Measurements from ENCODE around the gene ALDH16A1. TPM values are rescaled to one million over a fixed set of nuclear protein-coding genes. Genes with fewer than 3 reads are reported as not detected.

The ALDH16A1 gene
- total RNA-seq, 2 experiments from 2014 or later = 43.4 to 46.8 TPM

DNA sequence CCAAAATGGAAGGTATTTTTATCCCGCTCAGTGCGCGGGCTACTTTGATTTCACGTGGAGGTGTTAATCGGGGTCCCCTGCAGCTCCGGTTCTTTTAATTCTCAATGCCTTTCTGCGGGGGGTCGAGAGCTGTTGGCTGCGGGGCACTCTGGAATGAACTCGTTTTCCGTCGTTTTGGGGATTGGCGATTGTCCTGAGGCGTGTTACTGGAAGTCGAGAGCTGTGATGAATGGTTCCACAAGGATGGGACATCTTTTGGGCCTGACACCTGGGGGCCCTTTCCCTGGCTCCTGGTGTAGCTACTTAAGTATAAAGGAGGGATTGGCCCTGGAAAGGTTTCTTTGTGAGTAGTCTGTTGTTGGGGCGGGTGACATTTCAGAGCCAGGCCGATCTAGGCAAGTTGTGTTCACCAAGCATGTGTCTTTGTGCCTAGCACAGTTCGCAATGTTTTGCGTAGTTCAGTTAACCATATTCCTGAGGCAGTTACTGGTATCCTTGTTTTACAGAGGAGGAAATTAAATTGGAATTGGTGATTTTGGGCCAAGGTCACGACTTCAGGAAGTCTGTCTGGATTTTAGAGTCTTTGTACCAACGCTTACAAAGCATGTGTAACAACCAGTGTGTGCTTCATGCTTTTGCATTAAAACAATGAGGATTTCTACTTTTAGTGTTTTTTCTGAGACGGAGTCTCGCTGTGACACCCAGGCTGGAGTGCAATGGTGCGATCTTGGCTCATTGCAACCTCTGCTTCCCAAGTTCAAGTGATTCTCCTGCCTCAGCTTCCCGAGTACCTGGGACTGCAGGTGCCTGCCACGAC is 35.2 kb downstream of the ALDH16A1 start:
- DNase-seq = no peak
- intact Hi-C loops (cut with micrococcal nuclease) = no loop called here
- no peaks in the 10 kb centered on the region for H3K27me3 Mint-ChIP-seq (ENCODE audit: low read depth)
- H3K36me3 Mint-ChIP-seq (ENCODE audit: low read depth) = peaks cover 51% of the 10 kb centered on the region
- H3K27ac Mint-ChIP-seq = peak overlapping the region; percentile 95
- CTCF ChIA-PET = interaction anchor here (0.6 to 1.9 kb wide), 3 partner anchors 12 to 39 kb away, joined by 3 to 9 read pairs (median 5); partner anchors contain the start of gene RCN3
- H3K4me3 Mint-ChIP-seq = peak overlapping the region; percentile 99
- no peaks in the 10 kb centered on the region for H3K9me3 Mint-ChIP-seq
- H3K4me1 Mint-ChIP-seq (ENCODE audit: low read depth) = peaks cover 32% of the 10 kb centered on the region

DNA sequence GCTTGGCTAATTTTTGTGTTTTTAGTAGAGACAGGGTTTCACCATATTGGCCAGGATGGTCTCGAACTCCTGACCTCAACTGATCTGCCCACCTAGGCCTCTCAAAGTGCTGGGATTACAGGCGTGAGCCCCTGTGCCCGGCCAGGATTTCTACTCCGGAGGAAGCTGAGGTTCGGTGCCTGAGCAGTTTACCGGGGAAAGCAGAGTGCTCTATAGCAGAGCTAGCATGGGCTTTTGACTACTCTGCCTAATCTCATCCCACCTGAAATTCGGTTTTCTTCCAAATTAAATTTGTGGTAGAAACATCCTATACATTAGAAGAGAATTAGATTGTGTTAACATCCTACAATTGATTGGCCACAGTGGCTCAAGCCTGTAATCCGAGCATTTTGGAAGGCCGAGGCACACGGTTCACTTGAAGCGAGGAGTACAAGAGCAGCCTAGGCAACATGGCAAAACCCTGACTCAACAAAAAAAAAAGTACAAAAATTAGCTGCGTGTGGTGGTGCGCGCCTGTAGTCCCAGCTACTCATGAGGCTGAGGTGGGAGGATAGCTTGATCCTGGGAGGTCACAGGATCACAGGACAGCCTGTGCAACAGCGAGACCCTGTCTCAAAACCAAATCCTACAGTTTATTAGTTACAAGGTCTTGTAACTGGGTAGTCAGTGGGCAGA is 36.0 kb downstream of the ALDH16A1 start:
- Mint-ChIP-seq H3K4me1 (ENCODE audit: low read depth) (peaks cover 31% of the 10 kb centered on the region), H3K9me3 (no peaks in the 10 kb centered on the region), H3K4me3 (peak overlapping the region; percentile 99), H3K27me3 (ENCODE audit: low read depth) (no peaks in the 10 kb centered on the region), H3K36me3 (ENCODE audit: low read depth) (peaks cover 51% of the 10 kb centered on the region), H3K27ac (peak overlapping the region; percentile 95)
- intact Hi-C loops (cut with micrococcal nuclease) = no loop called here
- CTCF ChIA-PET = interaction anchor here (1.9 kb wide), 1 partner anchor 16 kb away, joined by 9 read pairs; no protein-coding TSS in a partner anchor
- DNase-seq = no peak

DNA sequence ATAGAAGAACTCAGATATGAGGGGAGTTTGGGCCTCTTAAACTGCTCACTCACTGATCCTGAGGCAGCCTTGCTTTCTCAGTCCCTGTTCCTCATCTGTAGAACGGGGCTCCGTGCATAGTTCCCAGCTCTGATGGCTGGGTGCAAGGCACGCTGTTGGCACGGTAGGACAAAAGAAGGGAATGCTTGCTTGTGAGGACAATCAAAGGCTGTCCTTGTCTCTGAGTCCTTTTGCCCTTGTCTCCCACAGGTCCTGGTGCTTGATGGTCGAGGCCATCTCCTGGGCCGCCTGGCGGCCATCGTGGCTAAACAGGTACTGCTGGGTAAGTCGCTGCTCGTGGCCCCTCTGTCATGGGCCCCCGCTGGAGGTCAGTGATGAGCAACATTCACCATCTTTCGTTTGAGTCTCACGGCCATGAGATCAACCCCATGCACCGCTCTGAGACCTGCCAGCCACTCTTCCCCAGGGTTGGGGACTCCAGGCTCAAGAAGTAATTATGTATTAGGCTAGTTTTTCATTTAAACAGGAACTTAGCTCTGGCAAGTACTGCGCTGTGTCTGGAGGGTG is 36.7 kb downstream of the ALDH16A1 start:
- CTCF ChIA-PET = interaction anchor here (1.9 kb wide), 1 partner anchor 17 kb away, joined by 9 read pairs; no protein-coding TSS in a partner anchor
- peak overlapping the region; percentile 95 for H3K27ac Mint-ChIP-seq
- intact Hi-C loops (cut with micrococcal nuclease) = loop anchor here (10.0 kb wide), 1 partner anchor 615 kb away; the partner anchor contains the start of gene PPP1R15A
- DNase-seq = no peak
- peak overlapping the region; percentile 99 for H3K4me3 Mint-ChIP-seq
- H3K4me1 Mint-ChIP-seq (ENCODE audit: low read depth) = peaks cover 29% of the 10 kb centered on the region
- H3K27me3 Mint-ChIP-seq (ENCODE audit: low read depth) = no peaks in the 10 kb centered on the region
- H3K36me3 Mint-ChIP-seq (ENCODE audit: low read depth) = peaks cover 51% of the 10 kb centered on the region
- H3K9me3 Mint-ChIP-seq = no peaks in the 10 kb centered on the region

DNA sequence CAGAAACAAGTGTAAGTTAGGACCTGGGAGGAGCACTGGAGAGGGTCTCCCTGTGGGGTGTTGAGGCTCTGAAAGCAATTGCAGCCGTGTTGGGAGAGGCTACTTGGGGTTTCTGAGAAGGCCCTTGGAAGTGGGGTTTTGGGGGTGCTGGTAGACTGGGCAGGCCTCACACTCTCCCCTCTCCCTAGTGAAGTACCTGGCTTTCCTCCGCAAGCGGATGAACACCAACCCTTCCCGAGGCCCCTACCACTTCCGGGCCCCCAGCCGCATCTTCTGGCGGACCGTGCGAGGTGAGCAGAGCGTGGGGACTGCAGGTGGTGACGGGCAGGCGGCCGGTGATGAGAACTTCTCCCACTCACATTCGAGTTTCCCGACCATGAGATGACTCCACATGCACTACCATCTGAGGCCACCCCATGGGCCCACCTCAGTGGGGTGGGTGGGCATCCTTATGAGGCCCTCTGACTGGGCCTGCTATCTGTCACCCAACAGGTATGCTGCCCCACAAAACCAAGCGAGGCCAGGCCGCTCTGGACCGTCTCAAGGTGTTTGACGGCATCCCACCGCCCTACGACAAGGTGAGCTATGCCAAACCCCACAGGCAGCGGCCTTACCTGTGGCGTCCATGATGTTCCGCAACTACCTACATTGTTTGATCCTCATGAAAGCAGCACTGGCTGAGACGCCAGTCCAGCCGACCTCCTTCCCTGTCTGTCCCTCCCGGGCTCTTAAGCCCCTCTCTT is 37.4 kb downstream of the ALDH16A1 start:
- Mint-ChIP-seq H3K4me3 (peak overlapping the region; percentile 99), H3K27me3 (ENCODE audit: low read depth) (no peaks in the 10 kb centered on the region), H3K27ac (peak overlapping the region; percentile 95), H3K36me3 (ENCODE audit: low read depth) (peaks cover 51% of the 10 kb centered on the region), H3K9me3 (no peaks in the 10 kb centered on the region), H3K4me1 (ENCODE audit: low read depth) (peaks cover 33% of the 10 kb centered on the region)
- CTCF ChIA-PET = no interaction called here
- no peak for DNase-seq
- intact Hi-C loops (cut with micrococcal nuclease) = loop anchor here (10.0 kb wide), 1 partner anchor 616 kb away; the partner anchor contains the start of gene PPP1R15A

DNA sequence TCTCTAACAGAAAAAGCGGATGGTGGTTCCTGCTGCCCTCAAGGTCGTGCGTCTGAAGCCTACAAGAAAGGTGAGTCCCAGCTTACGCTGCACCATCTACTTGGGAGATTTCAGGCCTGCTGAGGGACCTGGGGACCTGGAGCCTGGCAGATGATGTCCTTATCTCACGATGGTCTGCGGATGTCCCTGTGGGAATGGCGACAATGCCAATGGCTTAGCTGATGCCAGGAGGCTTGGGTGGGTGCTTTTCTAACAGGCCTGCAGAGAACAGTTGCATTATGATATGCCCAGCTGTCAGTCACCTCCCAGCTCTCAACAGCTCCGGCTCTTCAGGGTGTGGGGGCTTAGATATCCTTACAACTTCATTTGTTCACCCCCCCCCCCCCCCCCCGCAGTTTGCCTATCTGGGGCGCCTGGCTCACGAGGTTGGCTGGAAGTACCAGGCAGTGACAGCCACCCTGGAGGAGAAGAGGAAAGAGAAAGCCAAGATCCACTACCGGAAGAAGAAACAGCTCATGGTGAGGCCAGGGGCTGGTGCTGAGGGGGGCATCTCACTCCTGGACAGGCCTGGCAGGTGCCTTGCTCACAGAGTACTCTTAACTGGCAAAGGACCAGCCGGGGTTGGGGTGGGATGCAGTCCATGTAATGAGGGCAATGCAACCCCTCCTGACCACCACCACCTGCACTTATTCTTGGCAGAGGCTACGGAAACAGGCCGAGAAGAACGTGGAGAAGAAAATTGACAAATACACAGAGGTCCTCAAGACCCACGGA is 38.2 kb downstream of the ALDH16A1 start:
- CTCF ChIA-PET = no interaction called here
- H3K27ac Mint-ChIP-seq = peak overlapping the region; percentile 59
- peak overlapping the region; percentile 99 for H3K4me3 Mint-ChIP-seq
- no peaks in the 10 kb centered on the region for H3K9me3 Mint-ChIP-seq
- H3K4me1 Mint-ChIP-seq (ENCODE audit: low read depth) = peaks cover 27% of the 10 kb centered on the region
- peaks cover 50% of the 10 kb centered on the region for H3K36me3 Mint-ChIP-seq (ENCODE audit: low read depth)
- intact Hi-C loops (cut with micrococcal nuclease) = loop anchor here (10.0 kb wide), 1 partner anchor 616 kb away; the partner anchor contains the start of gene PPP1R15A
- H3K27me3 Mint-ChIP-seq (ENCODE audit: low read depth) = no peaks in the 10 kb centered on the region
- no peak for DNase-seq

DNA sequence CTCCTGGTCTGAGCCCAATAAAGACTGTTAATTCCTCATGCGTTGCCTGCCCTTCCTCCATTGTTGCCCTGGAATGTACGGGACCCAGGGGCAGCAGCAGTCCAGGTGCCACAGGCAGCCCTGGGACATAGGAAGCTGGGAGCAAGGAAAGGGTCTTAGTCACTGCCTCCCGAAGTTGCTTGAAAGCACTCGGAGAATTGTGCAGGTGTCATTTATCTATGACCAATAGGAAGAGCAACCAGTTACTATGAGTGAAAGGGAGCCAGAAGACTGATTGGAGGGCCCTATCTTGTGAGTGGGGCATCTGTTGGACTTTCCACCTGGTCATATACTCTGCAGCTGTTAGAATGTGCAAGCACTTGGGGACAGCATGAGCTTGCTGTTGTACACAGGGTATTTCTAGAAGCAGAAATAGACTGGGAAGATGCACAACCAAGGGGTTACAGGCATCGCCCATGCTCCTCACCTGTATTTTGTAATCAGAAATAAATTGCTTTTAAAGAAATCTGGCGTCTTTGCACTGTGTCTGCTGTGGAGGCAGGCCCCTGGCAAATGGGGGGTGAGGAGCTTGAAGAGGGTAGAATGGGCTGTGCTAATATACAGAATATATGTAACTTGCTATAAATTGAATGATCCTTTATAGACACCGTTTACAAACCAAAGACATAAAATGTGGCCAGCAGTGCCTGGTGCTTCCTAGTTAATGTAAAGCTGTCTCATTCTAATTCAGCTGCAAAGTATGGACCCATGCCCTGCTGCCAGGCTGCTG is 39.0 kb downstream of the ALDH16A1 start:
- Mint-ChIP-seq H3K4me3 (no peak overlapping the region), H3K36me3 (ENCODE audit: low read depth) (peaks cover 56% of the 10 kb centered on the region), H3K9me3 (no peaks in the 10 kb centered on the region), H3K4me1 (ENCODE audit: low read depth) (peaks cover 25% of the 10 kb centered on the region), H3K27ac (peak overlapping the region; percentile 6), H3K27me3 (ENCODE audit: low read depth) (no peaks in the 10 kb centered on the region)
- CTCF ChIA-PET = no interaction called here
- DNase-seq = no peak
- intact Hi-C loops (cut with micrococcal nuclease) = loop anchor here (10.0 kb wide), 1 partner anchor 617 kb away; the partner anchor contains the start of gene PPP1R15A

DNA sequence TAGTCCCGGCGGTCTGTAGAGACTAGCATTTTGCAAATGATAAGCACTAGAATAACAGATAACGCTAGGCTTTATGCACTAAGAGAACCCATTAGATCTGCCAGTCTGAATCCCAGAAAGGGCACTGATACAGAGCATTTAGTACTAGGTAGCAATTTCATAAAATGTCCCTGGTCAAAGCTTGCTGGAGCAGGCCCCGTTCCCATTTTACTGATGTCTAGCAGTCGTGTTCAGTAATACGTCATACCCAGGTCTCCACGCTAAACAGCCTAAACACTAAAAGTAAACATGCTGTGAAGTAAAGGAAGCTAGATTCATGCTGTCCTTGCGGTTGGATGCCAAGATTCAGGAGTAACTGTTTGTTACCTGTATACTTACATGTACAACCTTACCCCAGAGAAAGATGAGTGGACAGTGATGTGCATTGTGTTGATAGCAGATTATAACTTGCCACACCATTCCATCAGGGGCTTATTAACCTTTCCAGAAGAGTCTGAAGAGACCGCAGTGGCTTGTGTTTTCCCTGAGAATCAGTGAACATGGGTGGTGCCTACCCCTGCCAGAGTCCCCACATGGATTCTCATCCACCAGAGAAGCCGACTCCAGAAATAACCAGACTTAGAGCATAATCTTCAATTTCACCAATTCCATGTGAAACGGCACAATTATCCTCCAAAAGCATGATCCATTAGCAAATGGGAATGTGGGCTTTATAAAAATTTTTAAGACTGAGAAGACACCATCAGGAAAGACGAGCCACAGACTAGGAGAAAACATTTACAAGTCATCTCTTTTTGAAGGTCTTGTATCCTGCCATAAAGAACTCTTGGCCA is 39.8 kb downstream of the ALDH16A1 start:
- intact Hi-C loops (cut with micrococcal nuclease) = loop anchor here (10.0 kb wide), 1 partner anchor 618 kb away; the partner anchor contains the start of gene PPP1R15A
- Mint-ChIP-seq H3K27me3 (ENCODE audit: low read depth) (no peaks in the 10 kb centered on the region), H3K36me3 (ENCODE audit: low read depth) (peaks cover 58% of the 10 kb centered on the region), H3K27ac (peak overlapping the region; percentile 71), H3K4me1 (ENCODE audit: low read depth) (peaks cover 28% of the 10 kb centered on the region), H3K4me3 (no peak overlapping the region), H3K9me3 (no peaks in the 10 kb centered on the region)
- DNase-seq = no peak
- CTCF ChIA-PET = no interaction called here

DNA sequence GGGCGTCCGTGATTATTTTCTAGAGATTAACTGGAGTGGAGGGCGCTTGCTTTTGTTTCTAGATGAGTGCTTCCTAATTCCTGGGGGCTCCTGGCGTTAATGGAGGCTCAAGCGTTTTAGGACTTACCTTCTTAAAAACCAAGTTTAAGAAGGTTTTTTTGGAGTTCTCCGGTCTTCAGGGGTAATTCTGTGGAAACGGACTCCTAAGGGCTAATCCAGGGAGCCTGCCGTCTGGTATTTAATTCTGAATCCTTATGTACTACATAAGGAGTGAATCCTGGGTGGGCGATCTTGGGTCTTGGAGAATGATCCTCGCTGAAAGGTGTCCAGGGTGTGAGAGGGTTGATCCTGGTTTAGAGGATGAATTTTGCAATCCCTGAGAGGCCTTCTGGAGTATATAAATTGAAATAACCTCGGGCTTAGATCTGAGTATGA is 43.6 kb downstream of the ALDH16A1 start:
- Mint-ChIP-seq H3K4me3 (peak overlapping the region; percentile 87), H3K9me3 (no peaks in the 10 kb centered on the region), H3K27me3 (ENCODE audit: low read depth) (no peaks in the 10 kb centered on the region), H3K27ac (peak overlapping the region; percentile 96), H3K4me1 (ENCODE audit: low read depth) (peaks cover 49% of the 10 kb centered on the region), H3K36me3 (ENCODE audit: low read depth) (peaks cover 48% of the 10 kb centered on the region)
- no peak for DNase-seq
- CTCF ChIA-PET = interaction anchor here (0.8 kb wide), 1 partner anchor 74 kb away, joined by 3 read pairs; no protein-coding TSS in a partner anchor
- intact Hi-C loops (cut with micrococcal nuclease) = loop anchor here (1.0 to 10.0 kb wide), 9 partner anchors 9 to 622 kb away; partner anchors contain the start of genes AKT1S1, ALDH16A1, FUZ and PPP1R15A

DNA sequence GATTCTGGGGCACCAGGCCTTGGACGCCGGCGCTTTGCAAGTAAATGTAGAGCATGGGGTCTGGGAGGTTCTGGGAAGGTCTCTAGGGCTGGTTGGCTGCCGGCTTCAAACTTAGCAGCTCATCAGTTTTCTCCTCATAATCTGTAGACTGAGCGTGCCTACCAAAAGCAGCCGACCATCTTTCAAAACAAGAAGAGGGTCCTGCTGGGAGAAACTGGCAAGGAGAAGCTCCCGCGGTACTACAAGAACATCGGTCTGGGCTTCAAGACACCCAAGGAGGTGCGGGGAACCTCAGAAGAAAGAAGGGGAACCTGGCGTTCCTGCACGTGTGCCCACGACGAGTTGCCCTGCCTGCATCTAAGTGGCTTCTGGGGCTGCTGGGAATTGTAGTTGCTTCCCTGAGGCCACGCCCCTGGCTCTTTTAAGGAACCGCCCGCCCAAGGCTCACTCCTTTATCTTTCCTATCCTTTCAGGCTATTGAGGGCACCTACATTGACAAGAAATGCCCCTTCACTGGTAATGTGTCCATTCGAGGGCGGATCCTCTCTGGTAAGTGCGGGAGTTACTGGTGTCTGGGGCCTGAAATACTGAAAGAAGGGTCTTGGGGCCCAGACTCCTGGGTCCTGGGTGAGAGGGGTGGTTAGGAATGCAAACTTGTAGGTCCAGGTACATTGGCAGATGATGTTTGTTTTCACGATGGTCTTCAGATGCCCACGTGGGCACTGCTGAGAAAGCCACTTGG is 44.2 kb downstream of the ALDH16A1 start:
- Mint-ChIP-seq H3K36me3 (ENCODE audit: low read depth) (peaks cover 45% of the 10 kb centered on the region), H3K4me1 (ENCODE audit: low read depth) (peaks cover 49% of the 10 kb centered on the region), H3K27me3 (ENCODE audit: low read depth) (no peaks in the 10 kb centered on the region), H3K9me3 (no peaks in the 10 kb centered on the region), H3K27ac (peak overlapping the region; percentile 96), H3K4me3 (peak overlapping the region; percentile 87)
- peak; percentile 79 for DNase-seq
- CTCF ChIA-PET = no interaction called here
- intact Hi-C loops (cut with micrococcal nuclease) = loop anchor here (2.0 to 10.0 kb wide), 3 partner anchors 58 to 622 kb away; partner anchors contain the start of genes AKT1S1, PPP1R15A and TBC1D17

Measured in activated naive CD4-positive, alpha-beta T cell treated with anti-CD3 and anti-CD28 coated beads for 36 hours (primary cell).